HuH-7.5 (cell line): ENCODE results near the gene ALDH3B2.
"Not testable (repeated sequence)": the region's sequence is repeated elsewhere in the genome, so short reads cannot be mapped to it uniquely, and the experiment has no call there.

ENCODE experiments used
- DNase-seq: peaks from one replicate; pipeline ENCODE4 v3.0.0; 2011; ENCODE audit warnings: low spot score

ALDH3B2 gene

DNA sequence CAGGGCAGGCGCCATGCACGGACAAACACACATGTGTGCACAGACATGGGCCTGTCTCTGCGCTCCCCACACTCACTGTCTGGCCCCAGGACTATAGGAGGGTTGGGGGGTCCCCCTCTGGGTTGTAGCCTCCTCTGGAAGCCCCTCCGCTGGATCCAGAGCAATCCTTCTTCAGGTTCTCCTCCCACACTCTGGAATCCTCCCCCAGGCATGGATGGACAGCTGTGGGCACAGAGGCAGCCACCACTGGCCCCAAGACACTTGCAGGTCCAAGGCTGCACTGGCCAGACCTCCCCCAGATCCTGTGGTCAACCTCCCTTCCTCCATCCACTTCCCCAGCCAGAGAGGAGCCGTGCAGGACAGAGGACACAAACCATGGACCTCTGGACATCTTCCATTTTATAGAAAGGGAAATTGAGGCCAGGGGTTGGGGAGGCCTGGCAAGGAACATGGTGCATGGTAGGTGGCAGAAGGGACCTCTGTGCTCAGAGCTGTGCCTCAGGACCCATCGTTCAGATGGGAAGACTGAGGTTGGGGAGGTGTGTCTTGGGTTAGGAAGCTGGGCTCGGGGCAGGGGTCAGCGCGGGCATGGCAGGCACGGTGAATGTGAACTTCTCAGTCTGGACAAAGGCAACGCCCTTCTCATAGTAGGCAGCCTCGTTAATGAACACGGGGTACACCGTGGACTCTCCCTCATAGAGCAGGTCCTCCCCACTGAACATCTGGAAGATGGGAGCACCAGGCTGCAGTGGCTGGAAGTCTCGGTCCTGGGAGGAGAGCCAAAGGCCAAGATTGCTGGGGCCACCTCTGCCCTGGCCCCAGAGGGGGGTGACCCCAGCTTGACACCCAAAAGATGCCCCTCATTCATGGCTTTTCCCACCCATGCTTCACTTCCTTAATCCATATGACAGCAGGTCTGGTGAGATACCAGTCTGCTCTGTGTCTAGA, 32.0 kb downstream of the ALDH3B2 start:
- DNase-seq = no peak

DNA sequence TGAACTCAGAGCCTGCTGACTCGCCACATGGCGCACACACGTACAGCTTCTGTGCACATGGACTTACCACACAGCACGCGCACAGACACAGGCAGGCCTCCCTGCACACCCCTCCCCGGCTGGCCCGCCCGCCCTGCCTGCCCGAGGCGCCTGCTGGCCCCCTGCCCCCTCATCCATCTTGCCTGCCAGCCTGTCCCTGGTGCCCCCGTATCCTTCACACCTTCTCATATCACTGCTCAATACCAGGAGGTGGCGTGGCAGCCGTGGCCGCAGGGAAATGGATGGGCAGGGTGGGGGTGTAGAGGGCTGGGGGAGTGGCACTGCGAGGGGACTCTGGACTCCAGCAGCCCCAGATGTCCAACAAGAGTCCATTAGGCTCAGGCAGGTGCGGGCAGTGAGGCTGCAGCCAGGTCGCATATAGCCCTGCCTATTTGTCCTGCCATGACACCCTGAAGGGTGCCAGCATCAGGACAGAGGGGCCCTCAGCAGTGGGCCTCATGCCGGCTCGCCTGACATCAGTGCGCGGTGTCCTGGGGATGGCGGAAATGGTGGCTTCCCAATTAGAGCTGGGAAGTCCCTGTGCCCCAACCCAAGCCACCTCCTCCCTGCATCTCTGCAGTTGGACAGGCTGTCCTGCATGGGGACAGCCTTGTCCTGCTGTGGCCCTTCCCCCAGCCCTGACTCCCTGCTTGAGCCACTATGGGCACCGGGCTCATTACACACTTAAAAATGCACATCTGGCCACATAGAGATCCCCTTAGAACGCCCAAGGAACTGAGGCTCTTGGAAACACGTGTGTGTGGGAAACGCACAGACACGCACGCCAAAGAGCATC, 32.9 kb downstream of the ALDH3B2 start:
- no peak for DNase-seq

DNA sequence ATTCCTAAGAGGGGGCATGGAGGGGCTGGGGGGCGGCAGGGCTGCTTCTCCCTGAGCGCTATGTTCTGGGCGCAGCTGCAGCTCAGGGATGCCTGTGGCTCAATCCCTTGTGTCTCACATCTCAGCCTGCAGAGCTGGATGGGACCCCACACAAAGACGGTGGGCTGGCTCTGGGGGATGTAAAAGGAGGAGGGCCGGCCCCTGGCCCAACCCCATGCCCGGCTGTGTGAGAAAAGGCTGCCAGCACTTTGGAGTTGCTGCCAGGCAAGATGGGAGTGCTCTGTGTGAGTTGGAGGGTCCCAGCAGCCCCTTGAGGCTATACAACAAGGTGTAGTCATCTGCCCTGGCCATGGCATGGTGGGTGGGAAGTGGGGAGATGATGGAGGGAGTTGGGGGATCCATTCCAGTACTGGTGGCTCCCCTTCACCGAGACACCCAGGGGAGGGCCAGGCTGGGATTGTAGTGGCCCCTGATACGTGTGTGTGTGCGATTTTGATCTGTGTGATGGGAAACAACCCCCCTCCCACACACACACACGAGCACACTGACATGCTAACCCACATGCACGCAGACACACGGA, 33.6 kb downstream of the ALDH3B2 start:
- DNase-seq = no peak

DNA sequence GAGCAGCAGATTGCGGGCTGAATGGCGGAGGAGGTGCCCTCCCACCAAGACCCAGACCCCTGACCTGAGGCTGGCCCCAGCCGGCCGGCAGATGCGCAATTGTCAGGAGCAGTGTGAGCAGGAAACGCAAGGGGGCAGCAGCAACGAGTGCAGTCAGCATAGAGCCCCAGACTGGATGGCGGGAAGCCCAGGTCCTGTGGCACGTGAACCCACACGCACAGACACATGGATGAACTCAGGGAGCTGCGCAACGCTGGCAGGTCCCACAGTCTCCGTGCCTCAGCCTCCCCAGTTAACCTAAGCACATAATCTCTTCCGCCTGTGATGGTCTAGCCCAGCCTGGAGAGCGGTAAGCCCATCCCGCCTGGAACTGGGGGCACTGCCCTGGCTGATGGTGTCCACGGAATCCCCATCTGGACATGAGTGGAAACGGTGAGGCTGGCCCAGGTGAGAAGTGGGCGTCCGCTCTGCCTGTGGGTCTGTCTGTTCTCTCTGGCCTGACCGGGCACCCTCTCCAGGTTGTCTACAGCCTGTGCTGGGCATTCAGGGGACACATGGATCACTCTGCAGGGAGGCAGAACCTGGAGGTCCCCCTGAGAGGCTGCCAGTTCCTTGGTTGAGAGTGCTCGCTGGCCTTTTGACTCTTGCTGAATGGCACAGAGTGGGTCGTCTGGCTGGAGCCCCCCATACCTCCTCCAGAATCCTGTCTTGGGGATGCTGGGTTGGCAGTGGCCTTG, 34.2 kb downstream of the ALDH3B2 start:
- DNase-seq = peak; percentile 100

- no peak for DNase-seq
Measured at GRCh38 chr11:67639438-67639859, 35.0 kb downstream of the ALDH3B2 start, which contains the start of gene TBX10. TSS of gene TBX10 (minus strand) at chr11:67639763. CDS start at chr11:67639472, 291 bp downstream.

GRCh38 chr11:67638535-67639437, 35.6 kb downstream of the ALDH3B2 start:
- DNase-seq = no peak

GRCh38 chr11:67637441-67637840, 37.0 kb downstream of the ALDH3B2 start:
- not testable (repeated sequence) for DNase-seq

GRCh38 chr11:67636962-67637361, 37.5 kb downstream of the ALDH3B2 start:
- DNase-seq = no peak

- DNase-seq = no peak
Measured at GRCh38 chr11:67635231-67635521, 39.2 kb downstream of the ALDH3B2 start.

GRCh38 chr11:67634366-67635230, 39.8 kb downstream of the ALDH3B2 start:
- no peak for DNase-seq

DNA sequence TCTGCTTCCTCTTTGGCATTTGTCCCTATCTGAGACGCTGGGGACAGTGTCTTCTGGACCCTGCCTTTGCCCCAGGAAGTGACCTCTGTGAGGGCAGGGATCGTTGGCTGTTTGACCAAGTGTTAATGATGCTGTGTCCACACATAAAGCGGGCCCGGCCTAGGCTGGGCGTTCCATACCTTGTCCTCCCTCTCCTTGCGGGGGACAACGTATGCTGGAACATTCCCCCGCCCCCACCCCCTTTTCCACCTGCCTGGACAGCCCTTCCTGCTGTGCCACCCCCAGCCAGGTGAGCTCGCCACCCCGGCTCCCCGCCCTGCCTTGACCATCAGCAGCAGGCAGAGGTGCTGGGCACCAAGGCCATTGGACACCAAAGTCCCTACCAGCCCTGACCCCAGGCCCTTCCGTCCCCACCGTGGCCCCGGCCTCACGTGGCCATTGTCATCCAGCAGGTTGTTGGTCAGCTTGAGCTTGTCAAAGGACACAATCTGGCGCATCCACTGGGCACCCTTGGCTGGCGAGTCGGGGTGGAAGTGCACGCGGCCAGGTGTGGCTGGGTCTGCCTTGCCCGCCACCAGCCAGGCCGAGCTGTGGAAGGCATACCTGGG, 40.6 kb downstream of the ALDH3B2 start:
- no peak for DNase-seq

DNA sequence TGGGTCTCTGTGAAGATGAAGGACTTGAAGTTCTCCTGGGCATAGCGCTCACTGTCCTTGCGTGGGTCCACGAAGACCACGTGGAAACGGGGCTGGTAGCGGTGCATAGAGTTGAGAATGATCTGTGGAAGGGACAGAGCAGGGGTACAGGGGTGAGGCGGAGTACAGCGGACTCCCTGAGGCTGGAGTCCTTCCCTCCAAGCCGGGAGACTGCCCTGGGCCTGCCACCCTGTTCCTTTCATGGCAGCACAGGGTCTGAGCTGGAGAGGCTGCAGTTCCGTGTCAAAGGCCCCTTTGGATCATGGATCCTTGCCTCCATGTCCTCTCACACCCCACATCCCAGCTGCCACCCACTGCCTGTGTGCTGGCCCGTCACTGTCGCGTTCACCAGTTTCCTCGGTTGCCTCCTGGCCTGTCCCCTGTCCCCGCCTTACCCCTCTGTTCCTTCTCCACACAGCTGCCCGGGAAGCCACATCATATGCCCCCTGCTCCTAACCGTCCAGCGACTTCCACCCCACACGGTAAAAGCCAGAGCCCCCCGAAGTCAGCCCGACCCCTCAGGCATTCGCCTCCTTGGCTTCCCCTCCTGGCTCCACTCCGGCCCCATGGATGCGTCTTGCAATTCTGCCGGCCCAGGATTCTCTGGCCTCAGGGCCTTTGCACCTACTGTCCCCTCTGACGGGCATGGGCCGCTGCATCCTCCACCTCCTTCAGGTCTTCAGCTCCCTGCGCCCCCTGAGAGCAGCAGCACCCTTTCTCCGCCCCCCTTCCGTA, 41.3 kb downstream of the ALDH3B2 start:
- DNase-seq = no peak

DNA sequence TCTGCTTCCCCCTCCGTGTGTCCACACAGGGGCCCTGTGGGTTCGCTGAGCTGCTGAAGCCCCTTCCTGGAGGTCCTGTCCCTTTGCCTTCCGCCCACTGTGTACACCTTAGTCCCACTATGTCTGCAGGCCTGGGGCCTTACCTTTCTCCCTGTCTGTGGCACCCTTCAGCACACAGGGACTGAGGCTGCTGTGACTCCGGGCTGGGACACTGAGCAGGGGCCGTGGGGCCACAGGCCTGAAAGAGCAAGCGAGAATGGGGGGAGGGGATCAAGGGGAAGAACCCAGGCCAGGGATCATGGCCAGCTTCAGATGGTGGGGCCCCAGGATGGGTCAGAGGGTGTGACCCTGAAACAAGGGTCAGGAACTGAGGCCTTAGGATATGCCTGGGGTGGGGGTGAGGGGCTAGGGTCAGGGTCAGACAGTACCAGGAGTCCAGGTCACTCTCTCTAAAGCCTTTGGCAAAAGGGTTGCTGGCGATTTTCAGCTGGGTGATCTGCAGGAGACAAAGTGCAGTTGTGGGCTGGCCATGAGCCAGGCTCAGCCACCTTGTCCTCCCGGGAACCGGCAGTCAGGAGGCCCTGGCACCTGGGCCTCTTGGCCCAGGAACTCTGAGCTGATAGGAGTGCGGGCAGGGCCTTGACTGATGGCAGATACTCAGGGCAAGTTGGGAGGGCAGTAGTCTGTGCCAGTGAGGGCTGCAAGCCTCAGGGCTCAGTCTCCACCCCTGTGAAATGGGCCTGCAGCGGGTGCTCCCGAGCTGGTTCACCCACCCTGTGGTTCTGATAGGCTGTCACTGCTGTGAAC, 42.0 kb downstream of the ALDH3B2 start:
- DNase-seq = peak; percentile 89

GRCh38 chr11:67631853-67632174, 42.6 kb downstream of the ALDH3B2 start:
- no peak for DNase-seq

DNA sequence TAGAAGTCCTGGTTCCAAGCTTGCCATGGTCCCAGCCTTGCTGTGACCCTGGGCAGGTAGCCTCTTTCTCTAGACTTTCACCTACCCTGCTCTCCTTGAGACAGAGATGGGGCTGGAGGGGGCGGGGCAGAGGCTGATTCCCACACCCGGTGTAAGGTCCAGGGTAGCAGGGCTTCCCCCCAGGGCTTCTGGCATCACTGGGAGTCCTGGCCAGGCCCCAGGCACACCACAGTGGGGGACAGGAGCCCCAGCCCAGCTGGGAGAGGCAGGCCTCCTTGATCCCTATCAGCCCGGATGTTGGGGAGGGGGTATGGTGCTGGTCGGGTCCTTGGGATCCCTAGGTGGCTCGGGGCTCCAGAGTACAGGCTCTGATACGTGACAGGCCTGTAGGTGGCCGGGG, 43.0 kb downstream of the ALDH3B2 start:
- DNase-seq = no peak

DNA sequence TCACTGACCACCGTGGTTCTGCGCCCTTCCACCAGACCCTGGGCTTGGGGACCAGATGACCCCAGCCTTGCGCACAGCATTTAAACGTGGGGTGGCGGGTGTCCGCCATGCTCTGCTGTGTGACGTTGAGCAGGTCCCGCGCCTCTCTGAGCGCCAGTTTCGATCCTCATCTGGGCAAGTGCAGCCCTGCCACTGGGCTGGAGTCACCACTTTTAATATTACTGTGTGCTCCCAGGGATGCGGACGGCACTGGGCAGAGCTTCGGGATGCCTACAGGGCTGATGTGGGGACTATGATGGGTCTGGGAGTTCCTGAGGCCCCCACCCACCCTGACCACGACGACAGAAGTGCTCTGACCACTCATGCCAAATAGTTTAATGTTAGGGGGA, 43.5 kb downstream of the ALDH3B2 start:
- DNase-seq = no peak

DNA sequence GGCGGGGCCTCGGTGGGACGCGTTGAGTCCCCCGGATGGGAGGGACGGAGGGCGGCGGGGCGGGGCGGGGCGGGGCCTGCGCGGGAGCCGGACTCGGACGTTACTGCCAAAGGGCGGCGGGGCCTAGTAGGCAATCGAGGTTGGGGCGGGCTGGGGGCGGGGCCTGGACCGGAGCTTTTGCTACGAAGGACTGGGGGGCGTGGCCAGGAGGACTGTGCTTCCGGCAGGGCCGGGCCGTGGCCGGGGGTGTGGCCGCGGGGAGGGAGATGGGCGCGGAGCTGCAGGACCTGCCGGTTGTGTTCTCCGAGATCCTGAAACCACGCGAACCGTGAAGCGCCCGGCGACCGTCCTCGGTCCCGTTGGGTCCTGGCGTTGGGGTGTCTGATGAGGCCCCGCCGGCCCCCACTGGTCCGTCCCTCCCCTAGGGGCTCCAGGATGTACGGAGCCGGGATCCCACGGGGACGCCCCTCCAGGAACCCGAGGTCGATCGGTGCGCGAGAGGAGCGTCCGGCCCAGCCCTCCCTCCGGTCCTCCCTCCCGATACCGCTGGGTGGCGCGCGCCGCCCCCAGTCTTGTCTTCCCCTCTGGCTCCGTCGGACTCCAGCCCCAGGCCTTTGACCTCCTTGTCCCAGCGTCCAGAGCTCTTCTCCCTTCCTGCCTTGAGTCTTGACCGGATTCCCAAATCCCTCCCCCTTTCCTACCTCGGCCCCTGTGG, 44.0 kb downstream of the ALDH3B2 start:
- peak; percentile 100 for DNase-seq
